ENCODE measurements around the gene SNED1.

DNA sequence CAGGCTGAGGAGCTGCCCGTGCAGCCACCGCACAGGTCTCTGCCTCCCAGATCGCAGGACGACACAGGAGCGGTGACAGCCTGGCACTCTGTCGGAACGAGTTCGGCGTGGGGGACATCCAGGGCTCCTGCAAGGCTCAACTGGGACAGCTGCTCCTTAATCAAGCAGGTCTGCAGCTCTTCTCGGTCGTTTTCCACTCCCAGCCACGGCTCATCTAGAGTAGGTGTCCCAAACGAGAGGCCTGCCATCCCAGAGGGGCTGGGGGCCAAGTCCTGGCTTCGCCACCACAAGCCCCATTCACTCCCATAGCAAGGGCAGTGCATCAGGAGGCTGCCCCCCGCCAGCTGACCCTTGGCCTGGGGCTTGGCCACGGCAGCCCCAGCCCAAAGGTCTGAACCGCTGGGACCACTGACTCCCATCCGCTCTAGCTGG lies 128.4 kb downstream of the SNED1 start:
- TF ChIP-seq, protein P1, sequence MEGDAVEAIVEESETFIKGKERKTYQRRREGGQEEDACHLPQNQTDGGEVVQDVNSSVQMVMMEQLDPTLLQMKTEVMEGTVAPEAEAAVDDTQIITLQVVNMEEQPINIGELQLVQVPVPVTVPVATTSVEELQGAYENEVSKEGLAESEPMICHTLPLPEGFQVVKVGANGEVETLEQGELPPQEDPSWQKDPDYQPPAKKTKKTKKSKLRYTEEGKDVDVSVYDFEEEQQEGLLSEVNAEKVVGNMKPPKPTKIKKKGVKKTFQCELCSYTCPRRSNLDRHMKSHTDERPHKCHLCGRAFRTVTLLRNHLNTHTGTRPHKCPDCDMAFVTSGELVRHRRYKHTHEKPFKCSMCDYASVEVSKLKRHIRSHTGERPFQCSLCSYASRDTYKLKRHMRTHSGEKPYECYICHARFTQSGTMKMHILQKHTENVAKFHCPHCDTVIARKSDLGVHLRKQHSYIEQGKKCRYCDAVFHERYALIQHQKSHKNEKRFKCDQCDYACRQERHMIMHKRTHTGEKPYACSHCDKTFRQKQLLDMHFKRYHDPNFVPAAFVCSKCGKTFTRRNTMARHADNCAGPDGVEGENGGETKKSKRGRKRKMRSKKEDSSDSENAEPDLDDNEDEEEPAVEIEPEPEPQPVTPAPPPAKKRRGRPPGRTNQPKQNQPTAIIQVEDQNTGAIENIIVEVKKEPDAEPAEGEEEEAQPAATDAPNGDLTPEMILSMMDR (IDR thresholded peaks at IDR 0.05; ENCODE audit: borderline replicate concordance, extremely low read depth, low read length, poor library complexity, severe bottlenecking) = no peak
- no peak for TF ChIP-seq EZH2 (IDR thresholded peaks at IDR 0.05; ENCODE audit: borderline replicate concordance, low read depth, low read length, severe bottlenecking)
